Body of pancreas (tissue), 4 donors: ENCODE results near the gene PHF23. TPM values are rescaled to one million over a fixed set of nuclear protein-coding genes. Genes with fewer than 3 reads are reported as not detected.

ENCODE experiments used
- ATAC-seq: fragments of 150-250 bp; one replicate; pipeline ENCODE4 v1.9.1; 2016
- DNase-seq, 4 donors: peaks; one replicate each; pipeline ENCODE4 v3.0.0-alpha.2; 2019
- H3K27ac ChIP-seq, 4 donors: fragments of 200-600 bp; sonication (generic); 1 replicate in 3 of 4; 2 replicates in 1 of 4; pipeline versions ENCODE4 v1.5.1 to v1.6.1; 2016 to 2019; ENCODE audit warnings: mild to moderate bottlenecking in 1 of 4, mixed read lengths in 1 of 4, moderate library complexity in 1 of 4
- H3K27me3 ChIP-seq, 2 donors: fragments of 200-600 bp; sonication (generic); one replicate each; pipeline ENCODE4 v1.6.0; 2016; ENCODE audit warnings: mild to moderate bottlenecking in 1 of 2
- H3K36me3 ChIP-seq, 2 donors: fragments of 200-600 bp; sonication (generic); replicated peaks in 1 of 2; 2 replicates each; pipeline ENCODE4 v1.5.1; 2016; ENCODE audit warnings: low read depth in 2 of 2; ENCODE audit not compliant: insufficient read depth in 1 of 2
- H3K4me1 ChIP-seq: fragments of 200-600 bp; sonication (generic); one replicate; pipeline ENCODE4 v1.6.0; 2016
- H3K4me3 ChIP-seq, 2 donors: fragments of 200-600 bp; sonication (generic); 1 replicate in 1 of 2; 2 replicates in 1 of 2; pipeline ENCODE4 v1.5.1; 2016 to 2019
- H3K9me3 ChIP-seq, 3 donors: fragments of 200-600 bp; sonication (generic); 1 replicate in 2 of 3; 2 replicates in 1 of 3; pipeline ENCODE4 v1.5.1; 2016
- POLR2A ChIP-seq, 3 donors: fragments of 450-650 bp; IDR thresholded peaks; one replicate each; pipeline ENCODE4 v1.6.1; 2016; ENCODE audit warnings: antibody characterized with exemption in 3 of 3, mild to moderate bottlenecking in 2 of 3
- WGBS, 2 donors: methylation state at CpG; one replicate each; pipeline ENCODE4 v1.1.5; 2017; 5-methylcytosine and 5-hydroxymethylcytosine counted together
- intact Hi-C: fragments of 100-400 bp; cut with DNase I; formaldehyde crosslinking; loops from one replicate; pipeline ENCODE4 v1.15.1; 2023
- total RNA-seq, 2 donors: library from RNA; depleted of rRNA; stranded (reverse); fragments of >200 nt; gene quantifications; one replicate each; pipeline ENCODE4 v1.1.0, GENCODE V29; 2016
- TF ChIP-seq, protein P1 (sequence below), 7 experiments: fragments of 450-650 bp in 4 of 7; fragments of 200-600 bp in 3 of 7; sonication (generic) in 3 of 7; IDR thresholded peaks; one replicate each; pipeline ENCODE4 v1.5.1; 2016 to 2019; ENCODE audit warnings: antibody characterized with exemption in 7 of 7

Gene PHF23
- total RNA-seq, 2 donors from 2014 or later, result 11.9 to 15.8 TPM

DNA sequence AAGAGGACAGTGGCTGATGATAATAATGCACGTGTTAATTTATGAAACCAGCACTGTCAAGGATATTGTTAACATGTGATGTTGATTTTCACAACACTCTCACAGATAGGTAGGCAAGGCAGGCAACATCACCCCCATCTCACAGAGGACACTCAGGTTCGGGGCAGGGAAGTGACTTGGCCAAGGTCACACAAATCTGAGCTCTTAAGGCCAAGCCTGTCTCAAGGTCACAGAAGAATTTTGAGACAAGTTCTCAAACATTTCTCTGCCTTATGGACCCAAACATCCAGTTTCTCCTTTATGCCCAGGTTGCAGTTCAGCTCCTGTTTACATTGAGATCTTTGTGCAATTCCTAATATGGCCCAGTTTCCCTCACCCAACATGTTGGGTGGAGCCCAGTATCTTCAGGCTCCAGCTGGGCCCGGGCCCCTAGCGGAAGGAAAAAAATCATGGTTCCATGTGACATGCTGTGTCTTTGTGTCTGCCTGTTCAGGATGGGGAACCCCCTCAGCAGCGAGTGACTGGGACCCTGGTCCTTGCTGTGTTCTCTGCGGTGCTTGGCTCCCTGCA lies 43.6 kb upstream of the PHF23 start:
- Histone ChIP-seq H3K36me3 (no peaks in the 10 kb centered on the region), H3K27ac (no peak overlapping the region), H3K27me3 (no peaks in the 10 kb centered on the region), H3K9me3 (no peaks in the 10 kb centered on the region), H3K4me1 (peaks cover 24% of the 10 kb centered on the region), H3K4me3 (no peak overlapping the region)
- 41 to 51% methylated on average over 4 to 6 of the region's 6 CpGs for WGBS, 2 donors
- ATAC-seq (no peak), DNase-seq (no peak)
- intact Hi-C loops, result loop anchor here (10.0 kb wide), 1 partner anchor 218 kb away; no protein-coding TSS in a partner anchor
- TF ChIP-seq, protein P1, sequence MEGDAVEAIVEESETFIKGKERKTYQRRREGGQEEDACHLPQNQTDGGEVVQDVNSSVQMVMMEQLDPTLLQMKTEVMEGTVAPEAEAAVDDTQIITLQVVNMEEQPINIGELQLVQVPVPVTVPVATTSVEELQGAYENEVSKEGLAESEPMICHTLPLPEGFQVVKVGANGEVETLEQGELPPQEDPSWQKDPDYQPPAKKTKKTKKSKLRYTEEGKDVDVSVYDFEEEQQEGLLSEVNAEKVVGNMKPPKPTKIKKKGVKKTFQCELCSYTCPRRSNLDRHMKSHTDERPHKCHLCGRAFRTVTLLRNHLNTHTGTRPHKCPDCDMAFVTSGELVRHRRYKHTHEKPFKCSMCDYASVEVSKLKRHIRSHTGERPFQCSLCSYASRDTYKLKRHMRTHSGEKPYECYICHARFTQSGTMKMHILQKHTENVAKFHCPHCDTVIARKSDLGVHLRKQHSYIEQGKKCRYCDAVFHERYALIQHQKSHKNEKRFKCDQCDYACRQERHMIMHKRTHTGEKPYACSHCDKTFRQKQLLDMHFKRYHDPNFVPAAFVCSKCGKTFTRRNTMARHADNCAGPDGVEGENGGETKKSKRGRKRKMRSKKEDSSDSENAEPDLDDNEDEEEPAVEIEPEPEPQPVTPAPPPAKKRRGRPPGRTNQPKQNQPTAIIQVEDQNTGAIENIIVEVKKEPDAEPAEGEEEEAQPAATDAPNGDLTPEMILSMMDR (IDR thresholded peaks at IDR 0.05), result no peak
- no peak for TF ChIP-seq POLR2A (IDR thresholded peaks at IDR 0.05)

DNA sequence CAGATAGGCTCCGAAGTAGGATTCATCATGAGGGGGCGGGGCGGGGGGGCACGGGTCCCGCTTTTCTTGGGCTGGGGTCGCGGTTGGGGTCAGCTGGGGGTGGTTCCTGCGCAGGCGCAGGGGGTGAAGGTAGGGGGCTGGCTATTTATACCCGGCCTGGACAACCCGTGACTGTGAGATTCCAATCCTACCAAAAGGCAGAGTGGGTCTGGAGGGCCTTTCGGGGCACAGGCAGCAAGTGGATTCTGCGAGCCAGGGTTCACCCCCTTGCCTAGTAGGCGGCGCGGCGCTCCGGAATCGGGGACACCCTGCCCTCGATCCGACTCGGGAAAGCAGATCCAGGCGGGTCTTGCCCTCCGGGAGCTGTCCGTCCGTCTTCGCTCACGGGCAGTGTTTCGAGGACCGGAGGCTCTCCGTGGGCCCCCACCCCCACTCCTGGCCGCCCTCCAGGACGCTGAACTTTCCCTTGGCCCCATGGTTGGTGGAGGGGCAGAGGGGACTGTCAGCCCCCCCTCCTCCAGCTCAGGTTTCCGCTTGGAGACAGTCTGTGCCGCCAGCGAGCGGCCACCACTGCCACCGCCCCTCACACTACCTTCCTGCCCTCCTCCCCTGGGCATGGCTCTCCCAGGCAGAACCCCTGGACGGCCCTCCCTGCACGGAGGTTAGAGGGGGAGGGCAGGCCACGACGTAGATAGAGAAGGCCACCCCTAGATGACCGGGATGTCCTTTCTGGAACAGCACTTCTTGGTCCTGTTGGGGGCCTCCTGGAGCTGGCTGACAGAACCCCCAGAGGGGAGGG lies 42.9 kb upstream of the PHF23 start:
- Histone ChIP-seq H3K36me3 (no peaks in the 10 kb centered on the region), H3K4me1 (peaks cover 24% of the 10 kb centered on the region), H3K27me3 (no peaks in the 10 kb centered on the region), H3K9me3 (no peaks in the 10 kb centered on the region), H3K27ac (peak overlapping the region in 2 of 4 donors; percentile 27 to 79), H3K4me3 (no peak overlapping the region)
- DNase-seq (peak in 2 of 4 donors; percentile 31 to 34), ATAC-seq (no peak)
- WGBS, 2 donors, result 11 to 22% methylated on average over 7 to 42 of the region's 43 CpGs
- intact Hi-C loops, result loop anchor here (10.0 kb wide), 1 partner anchor 217 kb away; no protein-coding TSS in a partner anchor
- TF ChIP-seq, protein P1 (IDR thresholded peaks at IDR 0.05), result no peak
- no peak for TF ChIP-seq POLR2A (IDR thresholded peaks at IDR 0.05)

DNA sequence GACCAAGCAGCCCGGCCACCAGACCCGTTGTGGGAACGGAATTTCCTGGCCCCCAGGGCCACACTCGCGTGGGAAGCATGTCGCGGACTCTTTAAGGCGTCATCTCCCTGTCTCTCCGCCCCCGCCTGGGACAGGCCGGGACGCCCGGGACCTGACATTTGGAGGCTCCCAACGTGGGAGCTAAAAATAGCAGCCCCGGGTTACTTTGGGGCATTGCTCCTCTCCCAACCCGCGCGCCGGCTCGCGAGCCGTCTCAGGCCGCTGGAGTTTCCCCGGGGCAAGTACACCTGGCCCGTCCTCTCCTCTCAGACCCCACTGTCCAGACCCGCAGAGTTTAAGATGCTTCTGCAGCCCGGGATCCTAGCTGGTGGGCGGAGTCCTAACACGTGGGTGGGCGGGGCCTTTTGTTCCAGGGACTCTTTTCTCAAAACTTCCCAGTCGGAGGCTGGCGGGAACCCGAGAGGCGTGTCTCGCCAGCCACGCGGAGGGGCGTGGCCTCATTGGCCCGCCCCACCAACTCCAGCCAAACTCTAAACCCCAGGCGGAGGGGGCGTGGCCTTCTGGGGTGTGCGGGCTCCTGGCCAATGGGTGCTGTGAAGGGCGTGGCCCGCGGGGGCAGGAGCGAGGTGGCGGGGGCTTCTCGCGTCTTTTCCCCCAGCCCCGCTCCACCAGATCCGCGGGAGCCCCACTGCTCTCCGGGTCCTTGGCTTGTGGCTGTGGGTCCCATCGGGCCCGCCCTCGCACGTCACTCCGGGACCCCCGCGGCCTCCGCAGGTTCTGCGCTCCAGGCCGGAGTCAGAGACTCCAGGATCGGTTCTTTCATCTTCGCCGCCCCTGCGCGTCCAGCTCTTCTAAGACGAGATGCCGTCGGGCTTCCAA lies 42.1 kb upstream of the PHF23 start, which contains the start of gene SLC2A4:
Gene SLC2A4, plus strand, starts transcription at position 645 of the 879 bp plus-strand sequence. Its CDS starts 217 bp downstream, at position 862.
- no peaks in the 10 kb centered on the region for H3K36me3 ChIP-seq
- peaks cover 24% of the 10 kb centered on the region for H3K4me1 ChIP-seq
- H3K4me3 ChIP-seq, result no peak within 1 kb of the TSS
- peak within 1 kb of the TSS; percentile 42 to 79 (median 70) for H3K27ac ChIP-seq
- H3K9me3 ChIP-seq, result no peaks in the 10 kb centered on the region
- WGBS, 2 donors, result 0 to 3% methylated on average over 14 to 71 of the region's 71 CpGs
- no peak for TF ChIP-seq POLR2A (IDR thresholded peaks at IDR 0.05)
- TF ChIP-seq, protein P1 (IDR thresholded peaks at IDR 0.05), result no peak
- intact Hi-C loops, result loop anchor here (10.0 kb wide), 1 partner anchor 217 kb away; no protein-coding TSS in a partner anchor
- H3K27me3 ChIP-seq, result no peaks in the 10 kb centered on the region
- ATAC-seq, result peak; percentile 89
- DNase-seq, result peak; percentile 93 to 97 (median 95)

DNA sequence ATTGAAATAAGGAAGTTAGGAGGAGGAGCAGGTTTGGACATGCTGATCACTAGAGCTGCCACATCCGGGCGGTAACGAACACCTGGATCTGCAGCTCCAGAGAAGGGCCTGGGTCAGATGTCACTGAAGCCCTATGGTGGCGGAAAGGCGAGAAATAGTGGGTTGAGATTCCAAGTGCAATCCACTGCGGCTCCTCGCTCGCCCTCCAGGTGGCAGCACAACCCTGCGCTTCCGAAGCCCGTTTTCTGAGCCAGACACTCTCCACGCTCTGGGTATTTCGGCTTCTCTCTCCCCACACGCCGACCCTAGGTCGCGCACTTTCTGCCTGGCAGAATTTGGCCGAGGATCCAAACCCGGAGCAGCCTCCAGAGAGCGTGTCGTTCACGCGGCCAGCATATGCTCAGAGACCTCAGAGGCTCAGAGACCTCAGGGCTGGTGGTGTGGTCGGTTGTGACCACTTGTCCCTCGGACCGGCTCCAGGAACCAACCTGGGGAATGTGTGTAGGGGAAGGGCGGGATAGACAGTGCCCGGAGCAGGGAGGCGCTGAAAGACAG lies 41.3 kb upstream of the PHF23 start:
- Histone ChIP-seq H3K36me3 (no peaks in the 10 kb centered on the region), H3K4me1 (peaks cover 24% of the 10 kb centered on the region), H3K9me3 (no peaks in the 10 kb centered on the region), H3K27ac (peak overlapping the region; percentile 42 to 79 (median 70)), H3K27me3 (no peaks in the 10 kb centered on the region), H3K4me3 (no peak overlapping the region)
- intact Hi-C loops, result loop anchor here (10.0 kb wide), 1 partner anchor 216 kb away; no protein-coding TSS in a partner anchor
- ATAC-seq, result peak; percentile 85
- DNase-seq, result peak; percentile 84 to 88 (median 86)
- no peak for TF ChIP-seq POLR2A (IDR thresholded peaks at IDR 0.05)
- TF ChIP-seq, protein P1 (IDR thresholded peaks at IDR 0.05), result peak; percentile 82 to 98 (median 97)
- 0 to 1% methylated on average over 17 to 29 of the region's 29 CpGs for WGBS, 2 donors
